HepG2 (cell line): ENCODE results near the gene OR8G5.

Experiments used
- TF ChIP-seq, protein P1 (sequence below): sonication (generic); formaldehyde crosslinking; IDR thresholded peaks from 2 replicates; pipeline ENCODE4 v1.4.0; 2020; ENCODE audit warnings: mild to moderate bottlenecking, missing genetic modification reagents
- TF ChIP-seq, protein P2 (sequence below): sonication (generic); formaldehyde crosslinking; IDR thresholded peaks from 2 replicates; pipeline ENCODE4 v1.5.0; 2020; ENCODE audit warnings: mild to moderate bottlenecking, missing genetic modification reagents, moderate library complexity
- TF ChIP-seq, protein P3 (sequence below): IDR thresholded peaks from 2 replicates; pipeline ENCODE4 v1.6.1; 2016; ENCODE audit warnings: low read depth
- TF ChIP-seq, protein P4 (sequence below): sonication (generic); formaldehyde crosslinking; IDR thresholded peaks from 2 replicates; pipeline ENCODE4 v1.8.0; 2022; ENCODE audit warnings: mild to moderate bottlenecking, missing genetic modification reagents, moderate library complexity
- TF ChIP-seq, protein P5 (sequence below): fragments of 450-650 bp; IDR thresholded peaks from 2 replicates; pipeline ENCODE4 v1.6.1; 2017; ENCODE audit warnings: mild to moderate bottlenecking

DNA sequence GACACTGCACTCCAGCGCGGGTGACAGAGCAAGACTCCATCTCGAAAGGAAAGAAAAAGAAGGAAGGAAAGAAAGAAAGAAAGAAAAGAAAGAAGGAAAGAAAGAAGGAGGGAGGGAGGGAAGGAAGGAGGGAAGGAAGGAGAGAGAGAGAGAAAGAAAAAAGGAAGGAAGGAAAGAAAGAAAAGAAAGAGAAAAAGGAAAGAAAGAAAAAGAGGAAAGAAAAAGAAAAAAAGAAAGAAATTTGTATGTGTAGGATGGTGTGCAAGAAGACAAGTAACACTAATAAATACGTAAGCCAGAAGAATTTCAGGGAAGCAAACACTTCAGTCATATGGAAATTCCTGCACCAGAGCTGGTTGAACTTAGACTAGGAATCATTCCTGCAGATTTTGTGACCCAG is 57.0 kb downstream of the OR8G5 start:
- TF ChIP-seq, protein P1, sequence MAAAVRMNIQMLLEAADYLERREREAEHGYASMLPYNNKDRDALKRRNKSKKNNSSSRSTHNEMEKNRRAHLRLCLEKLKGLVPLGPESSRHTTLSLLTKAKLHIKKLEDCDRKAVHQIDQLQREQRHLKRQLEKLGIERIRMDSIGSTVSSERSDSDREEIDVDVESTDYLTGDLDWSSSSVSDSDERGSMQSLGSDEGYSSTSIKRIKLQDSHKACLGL (CRISPR knock-in tag) = no peak
- TF ChIP-seq, protein P2, sequence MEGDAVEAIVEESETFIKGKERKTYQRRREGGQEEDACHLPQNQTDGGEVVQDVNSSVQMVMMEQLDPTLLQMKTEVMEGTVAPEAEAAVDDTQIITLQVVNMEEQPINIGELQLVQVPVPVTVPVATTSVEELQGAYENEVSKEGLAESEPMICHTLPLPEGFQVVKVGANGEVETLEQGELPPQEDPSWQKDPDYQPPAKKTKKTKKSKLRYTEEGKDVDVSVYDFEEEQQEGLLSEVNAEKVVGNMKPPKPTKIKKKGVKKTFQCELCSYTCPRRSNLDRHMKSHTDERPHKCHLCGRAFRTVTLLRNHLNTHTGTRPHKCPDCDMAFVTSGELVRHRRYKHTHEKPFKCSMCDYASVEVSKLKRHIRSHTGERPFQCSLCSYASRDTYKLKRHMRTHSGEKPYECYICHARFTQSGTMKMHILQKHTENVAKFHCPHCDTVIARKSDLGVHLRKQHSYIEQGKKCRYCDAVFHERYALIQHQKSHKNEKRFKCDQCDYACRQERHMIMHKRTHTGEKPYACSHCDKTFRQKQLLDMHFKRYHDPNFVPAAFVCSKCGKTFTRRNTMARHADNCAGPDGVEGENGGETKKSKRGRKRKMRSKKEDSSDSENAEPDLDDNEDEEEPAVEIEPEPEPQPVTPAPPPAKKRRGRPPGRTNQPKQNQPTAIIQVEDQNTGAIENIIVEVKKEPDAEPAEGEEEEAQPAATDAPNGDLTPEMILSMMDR (CRISPR knock-in tag) = no peak
- TF ChIP-seq, protein P3, sequence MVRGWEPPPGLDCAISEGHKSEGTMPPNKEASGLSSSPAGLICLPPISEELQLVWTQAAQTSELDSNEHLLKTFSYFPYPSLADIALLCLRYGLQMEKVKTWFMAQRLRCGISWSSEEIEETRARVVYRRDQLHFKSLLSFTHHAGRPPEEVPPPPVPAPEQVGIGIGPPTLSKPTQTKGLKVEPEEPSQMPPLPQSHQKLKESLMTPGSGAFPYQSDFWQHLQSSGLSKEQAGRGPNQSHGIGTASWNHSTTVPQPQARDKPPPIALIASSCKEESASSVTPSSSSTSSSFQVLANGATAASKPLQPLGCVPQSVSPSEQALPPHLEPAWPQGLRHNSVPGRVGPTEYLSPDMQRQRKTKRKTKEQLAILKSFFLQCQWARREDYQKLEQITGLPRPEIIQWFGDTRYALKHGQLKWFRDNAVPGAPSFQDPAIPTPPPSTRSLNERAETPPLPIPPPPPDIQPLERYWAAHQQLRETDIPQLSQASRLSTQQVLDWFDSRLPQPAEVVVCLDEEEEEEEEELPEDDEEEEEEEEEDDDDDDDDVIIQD = no peak
- TF ChIP-seq, protein P4, sequence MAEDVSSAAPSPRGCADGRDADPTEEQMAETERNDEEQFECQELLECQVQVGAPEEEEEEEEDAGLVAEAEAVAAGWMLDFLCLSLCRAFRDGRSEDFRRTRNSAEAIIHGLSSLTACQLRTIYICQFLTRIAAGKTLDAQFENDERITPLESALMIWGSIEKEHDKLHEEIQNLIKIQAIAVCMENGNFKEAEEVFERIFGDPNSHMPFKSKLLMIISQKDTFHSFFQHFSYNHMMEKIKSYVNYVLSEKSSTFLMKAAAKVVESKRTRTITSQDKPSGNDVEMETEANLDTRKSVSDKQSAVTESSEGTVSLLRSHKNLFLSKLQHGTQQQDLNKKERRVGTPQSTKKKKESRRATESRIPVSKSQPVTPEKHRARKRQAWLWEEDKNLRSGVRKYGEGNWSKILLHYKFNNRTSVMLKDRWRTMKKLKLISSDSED (CRISPR knock-in tag) = no peak
- TF ChIP-seq, protein P5, sequence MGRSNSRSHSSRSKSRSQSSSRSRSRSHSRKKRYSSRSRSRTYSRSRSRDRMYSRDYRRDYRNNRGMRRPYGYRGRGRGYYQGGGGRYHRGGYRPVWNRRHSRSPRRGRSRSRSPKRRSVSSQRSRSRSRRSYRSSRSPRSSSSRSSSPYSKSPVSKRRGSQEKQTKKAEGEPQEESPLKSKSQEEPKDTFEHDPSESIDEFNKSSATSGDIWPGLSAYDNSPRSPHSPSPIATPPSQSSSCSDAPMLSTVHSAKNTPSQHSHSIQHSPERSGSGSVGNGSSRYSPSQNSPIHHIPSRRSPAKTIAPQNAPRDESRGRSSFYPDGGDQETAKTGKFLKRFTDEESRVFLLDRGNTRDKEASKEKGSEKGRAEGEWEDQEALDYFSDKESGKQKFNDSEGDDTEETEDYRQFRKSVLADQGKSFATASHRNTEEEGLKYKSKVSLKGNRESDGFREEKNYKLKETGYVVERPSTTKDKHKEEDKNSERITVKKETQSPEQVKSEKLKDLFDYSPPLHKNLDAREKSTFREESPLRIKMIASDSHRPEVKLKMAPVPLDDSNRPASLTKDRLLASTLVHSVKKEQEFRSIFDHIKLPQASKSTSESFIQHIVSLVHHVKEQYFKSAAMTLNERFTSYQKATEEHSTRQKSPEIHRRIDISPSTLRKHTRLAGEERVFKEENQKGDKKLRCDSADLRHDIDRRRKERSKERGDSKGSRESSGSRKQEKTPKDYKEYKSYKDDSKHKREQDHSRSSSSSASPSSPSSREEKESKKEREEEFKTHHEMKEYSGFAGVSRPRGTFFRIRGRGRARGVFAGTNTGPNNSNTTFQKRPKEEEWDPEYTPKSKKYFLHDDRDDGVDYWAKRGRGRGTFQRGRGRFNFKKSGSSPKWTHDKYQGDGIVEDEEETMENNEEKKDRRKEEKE = no peak
